Measurements from ENCODE around the gene NCAPG2.

The NCAPG2 gene, protein sequence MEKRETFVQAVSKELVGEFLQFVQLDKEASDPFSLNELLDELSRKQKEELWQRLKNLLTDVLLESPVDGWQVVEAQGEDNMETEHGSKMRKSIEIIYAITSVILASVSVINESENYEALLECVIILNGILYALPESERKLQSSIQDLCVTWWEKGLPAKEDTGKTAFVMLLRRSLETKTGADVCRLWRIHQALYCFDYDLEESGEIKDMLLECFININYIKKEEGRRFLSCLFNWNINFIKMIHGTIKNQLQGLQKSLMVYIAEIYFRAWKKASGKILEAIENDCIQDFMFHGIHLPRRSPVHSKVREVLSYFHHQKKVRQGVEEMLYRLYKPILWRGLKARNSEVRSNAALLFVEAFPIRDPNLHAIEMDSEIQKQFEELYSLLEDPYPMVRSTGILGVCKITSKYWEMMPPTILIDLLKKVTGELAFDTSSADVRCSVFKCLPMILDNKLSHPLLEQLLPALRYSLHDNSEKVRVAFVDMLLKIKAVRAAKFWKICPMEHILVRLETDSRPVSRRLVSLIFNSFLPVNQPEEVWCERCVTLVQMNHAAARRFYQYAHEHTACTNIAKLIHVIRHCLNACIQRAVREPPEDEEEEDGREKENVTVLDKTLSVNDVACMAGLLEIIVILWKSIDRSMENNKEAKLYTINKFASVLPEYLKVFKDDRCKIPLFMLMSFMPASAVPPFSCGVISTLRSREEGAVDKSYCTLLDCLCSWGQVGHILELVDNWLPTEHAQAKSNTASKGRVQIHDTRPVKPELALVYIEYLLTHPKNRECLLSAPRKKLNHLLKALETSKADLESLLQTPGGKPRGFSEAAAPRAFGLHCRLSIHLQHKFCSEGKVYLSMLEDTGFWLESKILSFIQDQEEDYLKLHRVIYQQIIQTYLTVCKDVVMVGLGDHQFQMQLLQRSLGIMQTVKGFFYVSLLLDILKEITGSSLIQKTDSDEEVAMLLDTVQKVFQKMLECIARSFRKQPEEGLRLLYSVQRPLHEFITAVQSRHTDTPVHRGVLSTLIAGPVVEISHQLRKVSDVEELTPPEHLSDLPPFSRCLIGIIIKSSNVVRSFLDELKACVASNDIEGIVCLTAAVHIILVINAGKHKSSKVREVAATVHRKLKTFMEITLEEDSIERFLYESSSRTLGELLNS

GRCh38 chr7:158704524-158705233, at the start of gene NCAPG2:
Gene NCAPG2, minus strand, starts transcription at chr7:158704804. Its CDS starts 2,905 bp downstream, at chr7:158701899.
- Mint-ChIP-seq H3K9me3 (peaks cover 5% of the 10 kb centered on the region), H3K27ac (peak within 1 kb of the TSS; percentile 88), H3K4me3 (peak within 1 kb of the TSS; percentile 82), H3K36me3 (peaks cover 39% of the 10 kb centered on the region), H3K4me1 (peaks cover 34% of the 10 kb centered on the region)
- DNase-seq (ENCODE audit: low spot score in 2 of 2), result peak; percentile 93 to 96
- ATAC-seq, result peak; percentile 98

DNA sequence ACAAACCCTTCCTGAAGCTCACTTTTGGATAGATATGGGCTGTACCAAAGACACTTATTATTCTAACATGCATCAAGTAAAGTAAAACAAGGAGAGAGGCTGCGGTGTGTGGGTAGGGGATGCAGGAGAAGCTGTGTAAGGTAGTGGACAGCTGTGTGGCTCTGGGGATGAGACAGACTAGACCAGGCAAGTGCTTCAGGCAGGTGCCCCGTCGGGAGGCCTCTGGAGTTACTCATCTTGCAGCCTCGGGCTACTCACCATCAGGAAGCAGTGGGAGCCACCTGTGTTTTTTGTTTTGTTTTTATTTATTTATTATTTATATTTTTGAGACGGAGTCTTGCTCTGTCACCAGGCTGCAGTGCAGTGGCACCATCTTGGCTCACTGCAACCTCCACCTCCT, 49.3 kb upstream of the NCAPG2 start:
- Mint-ChIP-seq H3K4me1 (peaks cover 11% of the 10 kb centered on the region), H3K36me3 (peaks cover 95% of the 10 kb centered on the region), H3K27ac (peak overlapping the region; percentile 15), H3K9me3 (no peaks in the 10 kb centered on the region), H3K4me3 (no peak overlapping the region)
- no peak for ATAC-seq
- DNase-seq (ENCODE audit: low spot score in 2 of 2), result peak in 1 of 2 donors; percentile 28

DNA sequence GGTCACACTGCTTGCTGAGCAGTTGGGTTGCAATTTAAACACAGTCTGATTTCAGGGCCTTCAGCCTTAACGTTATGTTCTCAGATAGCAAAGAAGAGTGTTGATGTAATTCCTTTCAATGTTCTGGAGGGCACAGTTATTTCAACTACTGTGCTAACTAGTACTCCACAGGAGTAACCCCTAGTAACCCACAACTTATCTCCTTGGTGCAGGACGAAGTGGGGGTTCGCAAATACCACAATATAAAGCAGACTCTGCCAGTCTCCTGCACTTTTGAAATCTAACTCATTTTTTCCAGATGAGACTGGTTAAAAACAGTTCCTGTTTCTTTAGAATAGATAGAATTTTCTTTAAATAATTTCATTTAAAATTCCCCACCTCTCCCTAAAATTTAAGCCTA, 47.1 kb upstream of the NCAPG2 start:
- ATAC-seq (no peak), DNase-seq (ENCODE audit: low spot score in 2 of 2) (no peak)
- H3K9me3 Mint-ChIP-seq, result no peaks in the 10 kb centered on the region
- no peak overlapping the region for H3K27ac Mint-ChIP-seq
- peaks cover 95% of the 10 kb centered on the region for H3K36me3 Mint-ChIP-seq
- H3K4me3 Mint-ChIP-seq, result no peak overlapping the region
- no peaks in the 10 kb centered on the region for H3K4me1 Mint-ChIP-seq

GRCh38 chr7:158751199-158751598, 46.6 kb upstream of the NCAPG2 start:
- DNase-seq (ENCODE audit: low spot score in 2 of 2), result no peak
- H3K4me3 Mint-ChIP-seq, result no peak overlapping the region
- ATAC-seq, result no peak
- H3K4me1 Mint-ChIP-seq, result no peaks in the 10 kb centered on the region
- no peaks in the 10 kb centered on the region for H3K9me3 Mint-ChIP-seq
- peaks cover 95% of the 10 kb centered on the region for H3K36me3 Mint-ChIP-seq
- H3K27ac Mint-ChIP-seq, result no peak overlapping the region

DNA sequence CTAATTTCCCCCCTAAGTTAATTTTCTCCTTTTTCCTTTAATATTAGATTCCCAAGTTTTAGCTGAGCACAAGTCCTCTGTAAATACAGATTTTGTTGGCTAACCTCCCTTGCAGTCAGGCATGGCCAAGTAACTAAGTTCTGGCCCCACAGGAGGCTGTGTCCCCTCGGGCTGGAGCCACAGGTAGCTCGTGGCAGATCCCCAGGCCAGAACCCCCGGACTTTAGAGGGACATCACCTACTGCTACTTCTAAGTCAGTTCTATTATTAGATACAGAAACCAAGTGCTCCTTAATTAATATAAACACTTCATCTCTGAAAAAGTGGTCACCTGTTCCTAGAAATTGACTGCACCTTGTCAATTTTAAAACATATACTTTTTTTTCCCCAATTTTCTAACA, 46.1 kb upstream of the NCAPG2 start:
- no peak overlapping the region for H3K27ac Mint-ChIP-seq
- DNase-seq (ENCODE audit: low spot score in 2 of 2) (peak in 1 of 2 donors; percentile 22), ATAC-seq (no peak)
- H3K9me3 Mint-ChIP-seq, result no peaks in the 10 kb centered on the region
- no peak overlapping the region for H3K4me3 Mint-ChIP-seq
- H3K4me1 Mint-ChIP-seq, result no peaks in the 10 kb centered on the region
- H3K36me3 Mint-ChIP-seq, result peaks cover 96% of the 10 kb centered on the region

GRCh38 chr7:158749396-158749795, 44.8 kb upstream of the NCAPG2 start:
- Mint-ChIP-seq H3K4me3 (no peak overlapping the region), H3K27ac (no peak overlapping the region)

GRCh38 chr7:158748335-158748734, 43.7 kb upstream of the NCAPG2 start:
- ATAC-seq (no peak), DNase-seq (ENCODE audit: low spot score in 2 of 2) (no peak)
- Mint-ChIP-seq H3K9me3 (no peaks in the 10 kb centered on the region), H3K36me3 (peaks cover 97% of the 10 kb centered on the region), H3K4me3 (no peak overlapping the region), H3K27ac (no peak overlapping the region), H3K4me1 (no peaks in the 10 kb centered on the region)

More at GRCh38 chr7:158749396-158749795, 44.8 kb upstream of the NCAPG2 start:
- ATAC-seq, result no peak
- no peaks in the 10 kb centered on the region for H3K9me3 Mint-ChIP-seq
- H3K36me3 Mint-ChIP-seq, result peaks cover 97% of the 10 kb centered on the region
- no peaks in the 10 kb centered on the region for H3K4me1 Mint-ChIP-seq
- peak in 1 of 2 donors; percentile 18 for DNase-seq (ENCODE audit: low spot score in 2 of 2)

DNA sequence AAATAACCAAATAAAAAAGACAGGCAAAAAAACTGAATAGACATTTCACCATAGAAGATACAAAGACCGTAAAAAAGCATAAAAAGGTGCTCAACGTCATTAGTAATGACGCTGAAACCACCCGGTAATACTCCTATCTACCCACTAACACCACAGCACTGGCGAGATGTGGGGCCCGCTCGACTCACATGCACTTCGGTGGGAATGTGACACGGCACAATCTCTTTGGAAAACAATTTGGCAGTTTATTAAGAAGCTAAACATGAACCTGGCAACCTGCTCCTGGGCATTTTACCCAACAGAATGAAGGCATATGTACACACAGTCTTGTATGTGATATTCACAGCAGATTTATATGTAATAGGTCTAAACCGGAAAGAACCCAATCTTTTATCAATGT, 42.8 kb upstream of the NCAPG2 start:
- Mint-ChIP-seq H3K9me3 (no peaks in the 10 kb centered on the region), H3K4me1 (no peaks in the 10 kb centered on the region), H3K36me3 (peaks cover 99% of the 10 kb centered on the region), H3K4me3 (no peak overlapping the region), H3K27ac (peak overlapping the region; percentile 60)
- ATAC-seq, result no peak
- no peak for DNase-seq (ENCODE audit: low spot score in 2 of 2)

DNA sequence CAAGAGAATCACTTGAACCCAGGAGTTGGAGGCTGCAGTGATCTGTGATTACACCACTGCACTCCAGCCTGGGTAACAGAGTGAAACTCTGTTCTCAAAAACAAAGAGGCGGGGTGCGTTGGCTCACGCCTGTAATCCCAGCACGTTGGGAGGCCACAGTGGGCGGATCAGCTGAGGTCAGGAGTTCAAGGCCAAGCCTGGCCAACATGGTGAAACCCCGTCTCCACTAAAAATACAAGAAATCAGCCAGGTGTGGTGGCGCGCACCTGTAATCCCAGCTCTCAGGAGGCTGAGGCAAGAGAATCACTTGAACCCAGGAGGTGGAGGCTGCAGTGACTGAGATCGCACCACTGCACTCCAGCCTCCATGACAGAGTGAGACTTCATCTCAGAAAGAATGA, 42.4 kb upstream of the NCAPG2 start:
- peak overlapping the region; percentile 60 for H3K27ac Mint-ChIP-seq
- H3K36me3 Mint-ChIP-seq, result peaks cover 99% of the 10 kb centered on the region
- ATAC-seq, result no peak
- H3K4me1 Mint-ChIP-seq, result no peaks in the 10 kb centered on the region
- H3K4me3 Mint-ChIP-seq, result no peak overlapping the region
- no peak for DNase-seq (ENCODE audit: low spot score in 2 of 2)
- H3K9me3 Mint-ChIP-seq, result no peaks in the 10 kb centered on the region

DNA sequence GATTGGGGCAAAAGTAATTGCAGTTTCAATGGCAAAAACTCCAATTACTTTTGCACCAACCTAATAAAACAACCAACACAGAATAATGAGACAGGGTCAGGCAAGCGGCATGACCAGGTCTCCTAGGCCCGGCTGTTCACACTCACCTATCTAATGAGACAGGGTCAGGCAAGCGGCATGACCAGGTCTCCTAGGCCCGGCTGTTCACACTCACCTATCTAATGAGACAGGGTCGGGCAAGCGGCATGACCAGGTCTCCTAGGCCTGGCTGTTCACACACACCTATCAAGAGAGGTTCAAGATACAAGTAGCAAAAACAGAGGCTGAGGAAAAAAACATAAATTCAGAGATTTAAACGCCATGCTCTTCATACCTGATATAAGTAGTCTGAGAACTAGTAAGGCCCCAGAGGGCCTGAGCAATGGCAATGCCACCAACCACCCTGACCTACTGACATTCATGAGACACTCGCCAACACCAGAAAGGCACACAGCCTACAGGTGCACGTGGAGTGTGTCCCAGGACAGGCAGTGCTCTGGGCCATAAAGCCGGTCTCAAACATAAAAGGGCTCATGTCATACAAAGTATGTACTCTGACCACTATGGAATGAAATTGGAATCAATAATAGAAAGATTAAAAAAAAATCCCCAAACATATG, 40.6 kb upstream of the NCAPG2 start:
- Mint-ChIP-seq H3K4me1 (no peaks in the 10 kb centered on the region), H3K36me3 (peaks cover 100% of the 10 kb centered on the region), H3K27ac (no peak overlapping the region), H3K4me3 (no peak overlapping the region), H3K9me3 (no peaks in the 10 kb centered on the region)
- no peak for ATAC-seq
- no peak for DNase-seq (ENCODE audit: low spot score in 2 of 2)

DNA sequence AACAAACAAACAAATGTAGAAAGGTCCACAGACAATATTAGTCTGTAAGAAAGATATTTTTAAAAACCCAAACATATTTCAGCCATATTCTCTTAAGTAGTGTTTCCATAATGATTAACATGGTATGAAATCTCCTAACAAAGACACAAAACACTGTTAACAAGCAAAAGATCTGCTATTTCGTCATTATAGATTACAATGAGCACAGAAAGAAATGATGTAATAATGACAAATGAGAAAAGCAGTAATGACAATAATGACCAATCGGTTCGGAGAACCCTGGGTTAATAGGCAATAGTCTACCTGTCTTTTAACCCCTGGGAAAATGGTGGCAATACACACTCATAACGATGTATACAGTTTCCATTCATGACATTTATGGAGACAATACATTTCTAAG, 39.5 kb upstream of the NCAPG2 start:
- ATAC-seq, result no peak
- peaks cover 100% of the 10 kb centered on the region for H3K36me3 Mint-ChIP-seq
- no peaks in the 10 kb centered on the region for H3K4me1 Mint-ChIP-seq
- H3K4me3 Mint-ChIP-seq, result no peak overlapping the region
- DNase-seq (ENCODE audit: low spot score in 2 of 2), result no peak
- no peak overlapping the region for H3K27ac Mint-ChIP-seq
- no peaks in the 10 kb centered on the region for H3K9me3 Mint-ChIP-seq

DNA sequence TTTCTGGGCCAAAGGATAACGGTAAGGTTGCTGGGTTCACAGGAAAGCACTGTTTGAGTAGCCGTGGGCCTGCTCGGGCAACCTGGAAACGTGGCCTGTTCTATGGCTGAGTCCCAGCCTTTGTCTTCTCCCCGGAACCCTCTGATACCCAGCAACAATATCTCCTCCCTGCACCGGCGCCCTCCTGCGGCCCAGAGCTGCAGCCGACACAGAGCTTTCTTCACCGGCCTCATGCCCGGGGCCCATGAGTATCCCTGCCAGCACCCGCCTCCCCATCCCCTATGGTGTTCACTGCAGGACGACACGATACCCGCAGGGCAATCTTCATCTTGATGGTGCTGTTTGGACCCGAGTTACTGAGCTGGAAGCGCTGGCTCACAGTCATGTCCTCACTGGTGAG, 38.6 kb upstream of the NCAPG2 start:
- Mint-ChIP-seq H3K4me1 (no peaks in the 10 kb centered on the region), H3K4me3 (no peak overlapping the region), H3K36me3 (peaks cover 100% of the 10 kb centered on the region), H3K9me3 (no peaks in the 10 kb centered on the region), H3K27ac (peak overlapping the region; percentile 27)
- ATAC-seq (no peak), DNase-seq (ENCODE audit: low spot score in 2 of 2) (peak in 1 of 2 donors; percentile 25)

DNA sequence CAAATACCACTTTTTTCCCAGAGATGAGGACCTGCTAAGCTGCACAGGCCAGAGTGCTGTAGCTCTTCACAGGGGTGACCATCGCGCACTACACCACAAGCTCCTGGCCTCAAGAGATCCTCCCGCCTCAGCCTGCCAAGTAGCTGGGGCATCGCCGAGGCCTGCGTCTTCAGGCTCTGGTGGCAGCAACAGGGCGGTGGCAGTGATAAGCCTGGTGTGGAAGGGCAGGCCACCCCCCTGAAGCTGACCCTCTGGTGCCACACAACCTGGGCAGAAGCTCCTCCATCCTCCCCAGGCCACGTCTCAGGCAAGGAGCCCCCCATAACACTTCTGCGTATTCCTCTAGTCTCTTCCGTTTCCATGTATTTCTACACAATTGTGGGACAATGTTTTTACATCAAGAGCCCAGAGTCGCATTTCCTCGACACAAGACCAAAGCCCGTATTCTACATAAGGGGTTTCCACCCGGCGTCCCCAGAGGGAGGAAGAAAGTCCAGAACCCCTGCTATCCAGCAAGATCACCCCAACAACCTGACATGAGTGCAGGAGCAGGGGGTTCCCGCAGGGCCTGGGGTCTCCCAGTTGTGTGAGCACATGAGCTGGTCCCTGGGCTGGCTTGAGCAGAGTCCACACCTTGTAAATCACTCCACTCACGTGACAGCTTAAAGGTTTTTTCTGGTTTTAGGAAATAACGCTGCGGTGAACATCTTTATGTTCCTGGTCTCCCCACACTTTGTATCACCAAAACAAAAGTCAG, 37.6 kb upstream of the NCAPG2 start:
- no peak overlapping the region for H3K27ac Mint-ChIP-seq
- H3K4me3 Mint-ChIP-seq, result no peak overlapping the region
- H3K36me3 Mint-ChIP-seq, result peaks cover 100% of the 10 kb centered on the region
- no peaks in the 10 kb centered on the region for H3K4me1 Mint-ChIP-seq
- no peak for ATAC-seq
- H3K9me3 Mint-ChIP-seq, result no peaks in the 10 kb centered on the region
- DNase-seq (ENCODE audit: low spot score in 2 of 2), result peak in 1 of 2 donors; percentile 40

DNA sequence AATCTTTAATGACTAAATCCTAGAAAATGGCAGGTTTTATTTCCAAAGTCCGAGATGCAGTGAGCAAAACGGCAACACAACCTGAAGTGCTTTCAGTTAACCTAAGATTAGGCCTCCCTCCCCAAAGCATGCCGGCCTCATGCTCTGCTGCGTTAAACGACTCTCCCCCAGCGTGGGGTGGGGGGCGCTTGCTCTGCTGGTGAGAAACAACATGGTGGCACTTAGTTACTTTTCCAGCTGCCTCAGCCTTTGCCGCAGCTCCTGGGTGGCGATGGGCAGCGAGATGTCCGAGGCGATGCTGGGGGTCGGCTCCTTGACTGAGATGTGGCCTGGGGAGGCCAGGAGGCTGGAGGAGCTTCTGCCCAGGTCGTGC, 36.7 kb upstream of the NCAPG2 start:
- Mint-ChIP-seq H3K9me3 (no peaks in the 10 kb centered on the region), H3K4me3 (no peak overlapping the region), H3K27ac (no peak overlapping the region), H3K36me3 (peaks cover 99% of the 10 kb centered on the region), H3K4me1 (no peaks in the 10 kb centered on the region)
- no peak for ATAC-seq
- no peak for DNase-seq (ENCODE audit: low spot score in 2 of 2)

All from stimulated activated effector memory CD8-positive, alpha-beta T cell treated with anti-CD3 and anti-CD28 coated beads, Interleukin-12 subunit alpha, Interleukin-12 subunit beta, amount 100 ng/mL, for 72 hours (primary cell).